ENCODE results near the gene SPECC1L.

SPECC1L gene

GRCh38 chr22:24393012-24393559 is 122.5 kb downstream of the SPECC1L start:
- no peak for TF ChIP-seq CTCF (IDR thresholded peaks at IDR 0.05; ENCODE audit: low read length, missing control alignments)
- no peak overlapping the region for H3K4me3 ChIP-seq (replicated peaks; ENCODE audit: low read depth, low read length)
- no peak for DNase-seq (ENCODE audit: low read depth)

GRCh38 chr22:24393848-24394247 is 123.2 kb downstream of the SPECC1L start:
- no peak for TF ChIP-seq CTCF (IDR thresholded peaks at IDR 0.05; ENCODE audit: low read length, missing control alignments)
- H3K4me3 ChIP-seq (replicated peaks; ENCODE audit: low read depth, low read length) = no peak overlapping the region
- no peak for DNase-seq (ENCODE audit: low read depth)

GRCh38 chr22:24394254-24394653 is 123.6 kb downstream of the SPECC1L start:
- H3K4me3 ChIP-seq (replicated peaks; ENCODE audit: low read depth, low read length) = no peak overlapping the region
- no peak for TF ChIP-seq CTCF (IDR thresholded peaks at IDR 0.05; ENCODE audit: low read length, missing control alignments)
- DNase-seq (ENCODE audit: low read depth) = no peak

GRCh38 chr22:24398409-24398808 is 127.8 kb downstream of the SPECC1L start:
- no peak for TF ChIP-seq CTCF (IDR thresholded peaks at IDR 0.05; ENCODE audit: low read length, missing control alignments)
- DNase-seq (ENCODE audit: low read depth) = no peak
- H3K4me3 ChIP-seq (replicated peaks; ENCODE audit: low read depth, low read length) = no peak overlapping the region

GRCh38 chr22:24400034-24400725 is 129.5 kb downstream of the SPECC1L start:
- H3K4me3 ChIP-seq (replicated peaks; ENCODE audit: low read depth, low read length) = no peak overlapping the region
- DNase-seq (ENCODE audit: low read depth) = no peak
- no peak for TF ChIP-seq CTCF (IDR thresholded peaks at IDR 0.05; ENCODE audit: low read length, missing control alignments)

- H3K4me3 ChIP-seq (replicated peaks; ENCODE audit: low read depth, low read length) = no peak overlapping the region
- TF ChIP-seq CTCF (IDR thresholded peaks at IDR 0.05; ENCODE audit: low read length, missing control alignments) = no peak
- no peak for DNase-seq (ENCODE audit: low read depth)
Observed at GRCh38 chr22:24400726-24401596, 130.3 kb downstream of the SPECC1L start.
